ENCODE results near the gene WDR27. TPM values are rescaled to one million over a fixed set of nuclear protein-coding genes. Genes with fewer than 3 reads are reported as not detected.
A peak's percentile ranks its signal among the peaks of the same experiment; 100 is the strongest.

The WDR27 gene
- total and polyA plus RNA-seq, 2 experiments from 2014 or later = 27.7 to 29.7 TPM

DNA sequence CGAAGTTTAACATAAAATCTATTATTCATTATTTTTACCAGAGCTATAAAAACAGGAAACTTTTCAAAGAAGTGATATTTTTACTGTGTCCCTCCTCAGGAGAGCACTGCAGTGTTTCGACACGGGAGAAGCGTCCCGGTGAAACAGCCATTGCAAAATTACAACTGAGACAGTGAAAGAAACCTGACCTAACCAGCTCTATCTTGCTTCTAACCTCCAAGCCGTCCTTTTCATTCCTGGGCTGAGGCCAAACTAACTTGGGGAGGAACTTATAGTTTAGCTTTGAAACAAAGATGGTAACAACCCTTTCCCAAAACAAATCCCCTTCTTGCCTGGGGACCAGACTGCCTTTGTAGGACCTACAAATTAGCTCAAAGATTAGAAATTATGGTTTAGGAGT is 79.2 kb downstream of the WDR27 start:
- H3K79me2 ChIP-seq = no peaks in the 10 kb centered on the region
- WGBS (ENCODE audit: low lambda C conversion rate, missing lambda C conversion rate) = 52% methylated on average over 6 of the region's 6 CpGs
- TF ChIP-seq, protein P1, sequence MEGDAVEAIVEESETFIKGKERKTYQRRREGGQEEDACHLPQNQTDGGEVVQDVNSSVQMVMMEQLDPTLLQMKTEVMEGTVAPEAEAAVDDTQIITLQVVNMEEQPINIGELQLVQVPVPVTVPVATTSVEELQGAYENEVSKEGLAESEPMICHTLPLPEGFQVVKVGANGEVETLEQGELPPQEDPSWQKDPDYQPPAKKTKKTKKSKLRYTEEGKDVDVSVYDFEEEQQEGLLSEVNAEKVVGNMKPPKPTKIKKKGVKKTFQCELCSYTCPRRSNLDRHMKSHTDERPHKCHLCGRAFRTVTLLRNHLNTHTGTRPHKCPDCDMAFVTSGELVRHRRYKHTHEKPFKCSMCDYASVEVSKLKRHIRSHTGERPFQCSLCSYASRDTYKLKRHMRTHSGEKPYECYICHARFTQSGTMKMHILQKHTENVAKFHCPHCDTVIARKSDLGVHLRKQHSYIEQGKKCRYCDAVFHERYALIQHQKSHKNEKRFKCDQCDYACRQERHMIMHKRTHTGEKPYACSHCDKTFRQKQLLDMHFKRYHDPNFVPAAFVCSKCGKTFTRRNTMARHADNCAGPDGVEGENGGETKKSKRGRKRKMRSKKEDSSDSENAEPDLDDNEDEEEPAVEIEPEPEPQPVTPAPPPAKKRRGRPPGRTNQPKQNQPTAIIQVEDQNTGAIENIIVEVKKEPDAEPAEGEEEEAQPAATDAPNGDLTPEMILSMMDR (IDR thresholded peaks at IDR 0.05; ENCODE audit: poor library complexity) = no peak
- no peak for TF ChIP-seq EZH2phosphoT487 (IDR thresholded peaks at IDR 0.05; ENCODE audit: low read depth, severe bottlenecking, unreplicated experiment)
- no peak for TF ChIP-seq EZH2 (IDR thresholded peaks at IDR 0.05; ENCODE audit: borderline replicate concordance)
- H3K9me3 ChIP-seq (ENCODE audit: low read depth) = no peaks in the 10 kb centered on the region
- no peak overlapping the region for H3K27ac ChIP-seq
- DNase-seq (ENCODE audit: low spot score) = no peak
- no peak overlapping the region for H3K4me2 ChIP-seq
- no peaks in the 10 kb centered on the region for H4K20me1 ChIP-seq (ENCODE audit: insufficient read depth, poor library complexity, severe bottlenecking)
- no peak overlapping the region for H2AFZ ChIP-seq
- H3K9me2 ChIP-seq (replicated peaks; ENCODE audit: insufficient read depth) = no peaks in the 10 kb centered on the region
- H3K4me1 ChIP-seq (ENCODE audit: insufficient read depth) = peaks cover 3% of the 10 kb centered on the region
- H3K27me3 ChIP-seq = no peaks in the 10 kb centered on the region
- H3K4me3 ChIP-seq = no peak overlapping the region
- H3K36me3 ChIP-seq (replicated peaks; ENCODE audit: insufficient read depth, low read depth) = no peaks in the 10 kb centered on the region

DNA sequence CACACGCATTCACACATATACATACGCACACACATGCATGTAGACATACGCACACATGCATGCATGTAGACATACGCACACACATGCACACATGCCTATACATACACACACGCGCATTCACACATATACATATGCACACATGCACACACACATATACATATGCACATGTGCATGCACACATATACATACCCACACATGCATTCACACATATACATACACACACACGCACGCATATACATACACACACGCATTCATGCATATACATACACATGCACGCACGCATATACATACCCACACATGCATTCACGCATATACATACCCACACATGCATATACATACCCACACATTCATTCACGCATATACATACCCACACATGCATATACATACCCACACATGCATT is 80.5 kb downstream of the WDR27 start:
- H3K4me3 ChIP-seq = no peak overlapping the region
- H3K79me2 ChIP-seq = no peaks in the 10 kb centered on the region
- H2AFZ ChIP-seq = no peak overlapping the region
- TF ChIP-seq EZH2phosphoT487 (IDR thresholded peaks at IDR 0.05; ENCODE audit: low read depth, severe bottlenecking, unreplicated experiment) = no peak
- no peak for TF ChIP-seq EZH2 (IDR thresholded peaks at IDR 0.05; ENCODE audit: borderline replicate concordance)
- TF ChIP-seq, protein P1 (IDR thresholded peaks at IDR 0.05; ENCODE audit: poor library complexity) = no peak
- DNase-seq (ENCODE audit: low spot score) = no peak
- no peak overlapping the region for H3K4me2 ChIP-seq
- no peaks in the 10 kb centered on the region for H3K27me3 ChIP-seq
- no peaks in the 10 kb centered on the region for H3K9me3 ChIP-seq (ENCODE audit: low read depth)
- 89% methylated on average over 13 of the region's 13 CpGs for WGBS (ENCODE audit: low lambda C conversion rate, missing lambda C conversion rate)
- no peak overlapping the region for H3K27ac ChIP-seq
- no peaks in the 10 kb centered on the region for H3K9me2 ChIP-seq (replicated peaks; ENCODE audit: insufficient read depth)
- H4K20me1 ChIP-seq (ENCODE audit: insufficient read depth, poor library complexity, severe bottlenecking) = no peaks in the 10 kb centered on the region
- H3K4me1 ChIP-seq (ENCODE audit: insufficient read depth) = peaks cover 3% of the 10 kb centered on the region
- H3K36me3 ChIP-seq (replicated peaks; ENCODE audit: insufficient read depth, low read depth) = no peaks in the 10 kb centered on the region

DNA sequence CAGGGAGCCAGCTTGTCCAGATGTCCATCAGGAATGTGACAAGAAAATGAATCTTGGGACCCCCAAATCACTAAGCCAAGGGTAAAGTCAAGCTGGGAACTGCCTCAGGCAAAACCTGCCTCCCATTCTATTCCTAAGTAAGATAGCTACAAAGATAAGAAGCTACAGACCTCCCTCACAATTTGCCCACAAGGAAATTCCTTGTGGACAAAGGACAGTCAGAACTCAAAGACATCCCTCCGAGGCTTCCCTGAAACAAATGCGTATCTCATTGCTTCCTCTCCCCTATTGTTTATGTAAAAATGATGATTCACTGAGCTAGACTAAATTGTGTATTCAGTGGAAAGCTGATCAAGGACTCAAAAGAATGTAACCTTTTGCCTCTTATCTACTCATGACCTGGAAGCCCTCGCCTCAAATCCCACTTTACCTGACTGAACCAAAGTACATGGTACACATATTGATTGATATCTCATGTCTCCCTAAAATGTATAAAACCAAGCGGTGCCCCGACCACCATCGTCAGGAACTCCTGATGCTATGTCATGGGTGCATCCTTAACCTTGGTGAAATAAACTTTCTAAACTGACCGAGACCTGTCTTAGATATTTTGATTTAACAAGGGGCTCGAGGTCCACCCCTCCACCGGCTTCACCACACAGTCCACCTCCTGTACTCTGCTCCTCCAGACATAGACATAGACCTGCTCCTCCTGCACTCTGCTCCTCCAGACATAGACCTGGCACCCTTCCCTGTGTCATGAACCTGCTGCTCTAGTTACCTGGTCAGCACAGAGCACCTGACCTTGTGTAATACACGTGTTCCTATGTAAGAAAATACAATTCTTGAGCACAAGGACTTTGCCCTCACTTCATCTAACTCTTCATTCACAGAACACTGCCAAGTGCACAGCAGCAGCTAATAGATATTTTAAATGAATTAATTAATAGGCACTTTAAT is 81.4 kb downstream of the WDR27 start:
- peaks cover 3% of the 10 kb centered on the region for H3K4me1 ChIP-seq (ENCODE audit: insufficient read depth)
- H3K9me2 ChIP-seq (replicated peaks; ENCODE audit: insufficient read depth) = no peaks in the 10 kb centered on the region
- peak; percentile 35 for DNase-seq (ENCODE audit: low spot score)
- 69% methylated on average over 10 of the region's 10 CpGs for WGBS (ENCODE audit: low lambda C conversion rate, missing lambda C conversion rate)
- H3K4me3 ChIP-seq = no peak overlapping the region
- TF ChIP-seq, protein P1 (IDR thresholded peaks at IDR 0.05; ENCODE audit: poor library complexity) = no peak
- no peak for TF ChIP-seq EZH2phosphoT487 (IDR thresholded peaks at IDR 0.05; ENCODE audit: low read depth, severe bottlenecking, unreplicated experiment)
- no peak for TF ChIP-seq EZH2 (IDR thresholded peaks at IDR 0.05; ENCODE audit: borderline replicate concordance)
- H3K27ac ChIP-seq = no peak overlapping the region
- no peaks in the 10 kb centered on the region for H3K9me3 ChIP-seq (ENCODE audit: low read depth)
- no peaks in the 10 kb centered on the region for H3K36me3 ChIP-seq (replicated peaks; ENCODE audit: insufficient read depth, low read depth)
- H2AFZ ChIP-seq = no peak overlapping the region
- H3K4me2 ChIP-seq = no peak overlapping the region
- no peaks in the 10 kb centered on the region for H3K79me2 ChIP-seq
- no peaks in the 10 kb centered on the region for H3K27me3 ChIP-seq
- no peaks in the 10 kb centered on the region for H4K20me1 ChIP-seq (ENCODE audit: insufficient read depth, poor library complexity, severe bottlenecking)
